T1000 (cell line): ENCODE data around the gene CD79A.

Source experiments
- DNase-seq: peaks from one replicate; lab custom pipeline; 2025; ENCODE audit warnings: mixed read lengths; lab: John Stamatoyannopoulos, UW

CD79A gene

GRCh38 chr19:41918653-41919244, 41.7 kb downstream of the CD79A start:
- no peak for DNase-seq

- DNase-seq: no peak
Measured at GRCh38 chr19:41919948-41920712, 43.1 kb downstream of the CD79A start.

DNA sequence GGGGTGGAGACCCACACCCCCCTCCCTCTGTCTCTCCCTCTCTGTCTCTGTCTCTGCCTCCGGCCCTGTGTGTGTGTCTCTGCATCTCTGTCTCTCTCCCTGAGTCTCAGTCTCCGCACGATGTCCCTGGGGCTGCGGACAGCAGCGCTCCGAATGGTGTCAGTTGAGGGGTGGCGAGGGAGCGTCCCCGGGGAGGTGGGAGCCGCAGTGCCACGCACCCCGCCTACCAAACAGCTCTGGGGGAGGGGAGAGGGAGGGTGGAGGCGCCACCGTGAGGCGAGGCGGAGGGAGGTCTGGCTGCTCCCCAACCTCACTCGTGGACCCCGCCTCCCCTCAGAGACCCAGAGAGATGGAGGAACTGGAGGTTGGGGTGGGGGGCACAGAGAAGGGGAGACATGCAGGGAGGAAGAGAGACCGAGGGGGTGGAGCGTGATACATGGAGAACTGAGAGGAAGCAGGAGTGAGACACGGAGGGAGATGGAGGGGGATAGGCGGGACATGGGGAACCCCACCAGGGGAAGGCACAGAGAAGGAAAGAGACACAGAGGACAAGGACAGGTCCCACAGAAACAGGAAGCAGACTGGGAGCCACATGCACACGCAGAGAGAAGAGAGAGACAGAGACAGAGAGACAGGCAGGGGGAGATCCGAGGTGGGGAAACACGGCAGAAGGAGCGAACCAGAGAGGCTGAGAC, 44.0 kb downstream of the CD79A start:
- no peak for DNase-seq

GRCh38 chr19:41921577-41922576, 44.8 kb downstream of the CD79A start:
- no peak for DNase-seq

DNA sequence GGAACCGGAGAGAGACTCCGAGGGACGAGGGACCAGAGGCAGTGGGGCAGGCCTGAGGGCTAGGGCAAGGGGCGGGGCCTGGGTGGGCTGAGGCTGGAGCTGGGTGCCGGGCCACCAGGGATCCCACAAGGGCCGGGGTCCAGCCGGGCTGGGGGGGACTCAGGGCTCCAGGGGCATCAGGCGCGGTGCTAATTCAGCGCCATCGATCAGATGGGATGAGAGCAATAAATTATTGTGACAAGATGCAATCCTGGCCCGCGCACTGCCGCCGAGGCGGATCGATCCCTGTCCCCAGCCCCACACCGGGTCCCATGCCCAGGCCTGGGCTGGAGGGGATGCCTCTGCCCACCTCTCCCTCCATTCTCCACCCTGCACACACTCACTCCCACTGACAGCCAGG, 45.5 kb downstream of the CD79A start:
- no peak for DNase-seq

DNA sequence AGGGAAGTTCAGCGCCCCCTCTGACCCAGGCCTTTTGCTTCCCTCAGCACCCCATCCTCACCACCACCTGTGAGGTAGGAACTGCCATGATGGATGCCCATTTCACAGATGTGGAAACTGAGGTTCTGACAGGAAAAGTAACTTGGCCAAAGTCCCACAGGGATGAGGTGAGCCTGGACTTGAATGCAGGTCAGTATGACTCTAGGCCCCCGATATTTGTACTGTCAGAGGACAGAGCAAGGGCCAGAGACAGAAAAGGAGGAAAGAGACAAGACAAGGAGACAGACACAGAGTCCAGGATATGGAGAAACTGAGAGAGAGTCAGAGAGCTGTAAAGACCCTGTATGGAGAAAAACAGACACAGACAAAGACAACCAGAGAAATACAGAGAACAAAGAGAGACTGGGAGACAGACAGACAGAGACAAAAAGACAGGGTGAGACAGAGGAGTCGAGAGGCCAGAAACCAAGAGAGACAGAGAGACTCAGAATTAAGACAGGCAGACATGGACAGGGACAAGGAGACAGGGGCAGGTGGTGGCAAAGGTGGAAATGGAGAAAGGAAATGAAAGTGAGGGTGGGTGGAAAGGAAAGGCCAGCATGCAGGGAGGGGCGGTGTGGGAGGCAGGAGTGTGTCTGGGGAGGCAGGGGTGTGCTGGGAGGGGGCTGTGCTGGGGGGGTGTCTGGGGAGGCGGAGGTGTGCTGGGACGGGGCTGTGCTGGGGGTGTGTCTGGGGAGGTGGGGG, 46.1 kb downstream of the CD79A start:
- no peak for DNase-seq

DNA sequence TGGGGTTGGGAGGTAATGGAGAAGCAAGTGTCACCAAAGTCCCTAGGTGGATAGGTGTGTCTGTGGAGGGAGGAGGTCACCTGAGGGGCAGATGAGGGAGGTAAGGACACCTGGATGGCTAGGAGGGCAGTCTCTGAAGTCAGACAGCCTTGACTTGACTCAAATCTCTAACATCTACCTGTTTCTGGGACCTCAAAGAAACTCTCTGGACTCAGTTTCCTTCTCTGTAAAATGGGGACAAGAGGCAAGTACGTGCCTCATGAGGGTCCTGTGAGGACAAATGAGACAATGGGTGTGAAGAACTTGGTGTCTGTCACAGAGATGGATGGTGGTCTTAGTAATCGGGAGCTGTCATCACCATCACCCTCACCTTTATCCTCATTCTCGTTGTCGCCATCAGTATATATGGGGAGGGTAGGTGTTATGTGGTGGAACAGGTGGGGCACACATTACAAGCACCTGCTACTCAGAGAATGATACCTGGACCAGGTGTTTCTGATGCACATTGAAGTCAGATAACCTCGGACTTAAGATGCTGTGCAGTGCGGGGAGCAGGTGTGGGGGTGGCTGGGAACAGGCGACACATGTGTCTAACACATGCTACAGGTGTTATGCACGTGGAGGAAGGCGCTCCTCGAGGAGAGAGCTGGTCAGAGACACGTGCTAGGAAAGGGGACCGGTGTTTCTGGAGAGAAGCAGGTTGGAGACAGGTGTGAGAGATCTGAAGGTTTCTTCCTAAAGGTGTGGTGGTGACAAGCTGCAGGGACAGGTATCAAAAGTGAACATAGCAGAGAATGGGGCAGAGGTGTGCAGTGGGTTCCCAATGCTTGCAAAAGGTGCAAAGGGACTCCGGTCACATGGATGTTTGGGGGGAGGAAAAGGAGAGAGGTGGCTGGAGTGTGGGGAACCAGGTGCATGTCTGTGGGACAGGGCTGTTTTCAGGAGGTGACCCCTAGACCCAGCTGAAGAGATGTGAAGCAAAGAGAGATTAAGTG, 47.4 kb downstream of the CD79A start:
- DNase-seq: no peak

DNA sequence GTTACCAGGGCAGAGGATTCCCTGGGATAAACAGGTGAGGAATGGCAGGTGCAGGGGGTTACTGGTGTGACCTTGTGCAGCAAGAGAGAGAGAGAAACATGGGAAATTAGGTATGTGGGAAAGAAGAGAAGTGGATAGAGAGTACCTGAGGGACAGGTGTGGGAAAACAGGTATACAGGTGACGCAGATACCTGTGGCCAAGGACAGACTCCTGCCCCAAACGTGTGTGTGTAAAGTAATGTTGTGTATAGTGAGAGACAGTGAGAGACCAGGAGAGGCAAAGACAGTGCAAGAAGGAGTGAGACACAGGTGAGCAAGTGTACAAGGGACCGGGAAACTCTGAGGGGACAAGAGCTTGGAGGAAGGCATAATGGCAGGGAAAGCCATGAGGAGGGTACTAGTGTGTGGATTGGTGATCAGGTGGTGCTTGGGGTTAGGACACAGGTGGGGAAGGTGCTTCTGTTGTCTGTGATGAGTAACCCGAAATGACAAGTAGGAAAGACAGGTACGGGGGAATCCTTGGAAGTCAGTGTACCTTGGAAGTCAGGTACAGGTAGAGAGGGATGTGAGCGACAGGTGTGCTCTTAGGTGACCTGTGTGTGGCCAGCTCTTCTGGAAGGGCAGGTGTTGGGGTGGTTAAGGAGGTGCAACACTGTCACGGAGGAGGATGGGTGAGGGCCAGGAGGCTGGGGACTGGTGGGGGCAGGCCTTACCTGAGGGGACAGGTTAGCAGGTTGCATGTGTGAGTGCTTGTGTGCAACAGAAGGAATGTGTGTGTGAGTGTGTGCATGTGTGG, 48.3 kb downstream of the CD79A start:
- DNase-seq: no peak

GRCh38 chr19:41926028-41926762, 49.1 kb downstream of the CD79A start:
- no peak for DNase-seq

GRCh38 chr19:41926763-41927496, 49.9 kb downstream of the CD79A start:
- no peak for DNase-seq

GRCh38 chr19:41927497-41928192, 50.6 kb downstream of the CD79A start:
- no peak for DNase-seq

GRCh38 chr19:41928221-41928683, 51.2 kb downstream of the CD79A start, which contains the start of gene ERFL:
Gene ERFL (minus strand): TSS chr19:41928449. CDS start chr19:41912919, 15,530 bp downstream.
- DNase-seq: no peak

DNA sequence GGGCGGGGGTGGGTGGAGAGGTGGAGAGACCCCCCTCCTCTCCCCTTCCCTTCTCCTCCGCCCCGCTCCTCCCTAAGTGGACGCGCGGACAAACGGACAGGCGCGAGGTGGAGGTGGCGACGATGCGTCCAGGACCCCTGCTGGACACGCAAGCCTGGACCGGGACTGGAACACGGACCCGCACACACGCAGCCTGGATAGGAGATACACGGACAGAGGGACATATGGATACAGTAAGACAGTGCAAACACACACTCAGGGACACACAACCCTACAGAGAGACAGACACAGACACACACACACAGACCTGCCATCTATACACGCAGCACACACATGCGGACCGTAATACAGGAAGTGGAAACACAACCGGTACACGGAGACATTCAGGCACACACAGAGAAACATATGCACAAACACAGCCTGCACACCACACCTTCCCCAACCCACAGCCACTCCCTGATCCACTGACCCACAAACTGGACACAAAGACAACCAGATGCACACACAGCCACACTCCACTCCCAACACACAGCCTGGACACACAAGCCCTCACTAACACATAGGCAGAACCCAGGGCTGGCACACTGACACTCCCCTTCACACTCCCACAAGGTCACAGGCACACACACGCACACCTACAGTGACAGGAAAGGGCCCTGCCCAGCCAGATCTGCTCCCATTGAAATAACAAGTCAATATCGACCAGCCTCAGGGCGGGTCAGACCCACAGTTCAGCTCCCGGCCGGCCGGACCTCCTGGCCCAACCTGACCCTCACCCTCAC, 51.9 kb downstream of the CD79A start:
- DNase-seq: no peak

GRCh38 chr19:41929536-41930071, 52.5 kb downstream of the CD79A start:
- DNase-seq: no peak

GRCh38 chr19:41930322-41930722, 53.2 kb downstream of the CD79A start:
- no peak for DNase-seq
